ENCODE data around the gene KIRREL3.

- TF ChIP-seq CTCF (IDR thresholded peaks at IDR 0.05): no peak
- TF ChIP-seq POLR2A (IDR thresholded peaks at IDR 0.05): no peak
Measured at GRCh38 chr11:126529037-126529436, 471.5 kb downstream of the KIRREL3 start.

Data from esophagus squamous epithelium (tissue), 4 donors.